Raji (cell line): ENCODE results near the gene ATP6V0B.

Experiments
- POLR2A ChIP-seq: IDR thresholded peaks from 2 replicates; pipeline ENCODE4 v1.6.1; 2011; ENCODE audit warnings: low read depth, low read length, control low read depth; ENCODE audit not compliant: insufficient read depth

The ATP6V0B gene

DNA sequence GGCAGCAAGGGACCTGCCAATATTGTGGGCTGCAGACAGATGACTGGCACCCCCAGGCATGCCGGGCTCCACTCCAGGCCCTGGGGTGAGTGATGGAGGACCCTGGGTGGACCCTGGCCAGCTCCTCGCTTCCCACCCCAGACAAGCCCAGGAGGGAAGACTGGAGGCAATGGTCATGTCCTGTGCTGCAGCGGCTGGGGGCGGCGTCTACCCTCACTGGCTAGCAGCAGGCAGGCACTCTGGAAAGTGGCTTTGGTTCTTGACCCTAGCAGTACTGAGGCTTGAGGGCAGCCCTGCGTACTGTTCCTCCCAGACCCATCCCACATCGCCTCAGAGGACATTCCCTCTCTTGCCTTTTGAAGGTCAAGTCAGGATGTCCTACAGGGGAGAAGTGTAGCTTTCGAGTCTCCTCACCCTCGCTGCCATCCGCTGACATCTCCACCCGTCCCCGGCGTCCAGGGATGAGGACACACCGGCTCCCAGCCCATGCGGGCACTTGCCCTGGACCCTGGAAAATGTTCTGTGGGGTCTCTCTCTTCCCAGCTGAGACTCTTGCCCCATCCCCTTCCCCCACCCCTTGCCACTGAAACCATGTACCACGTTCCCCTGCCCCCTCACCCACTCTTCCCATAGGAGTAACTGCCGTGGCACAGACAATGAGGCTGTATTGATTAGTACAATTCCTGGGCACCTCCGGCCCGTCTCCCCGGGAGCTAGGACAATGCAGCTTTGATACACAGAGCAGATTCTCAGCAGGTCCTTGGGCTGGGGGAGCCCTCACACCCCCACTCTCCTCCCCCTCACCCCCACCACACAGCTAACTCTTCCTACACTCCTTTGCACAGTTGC is 41.5 kb downstream of the ATP6V0B start:
- TF ChIP-seq POLR2A: no peak

DNA sequence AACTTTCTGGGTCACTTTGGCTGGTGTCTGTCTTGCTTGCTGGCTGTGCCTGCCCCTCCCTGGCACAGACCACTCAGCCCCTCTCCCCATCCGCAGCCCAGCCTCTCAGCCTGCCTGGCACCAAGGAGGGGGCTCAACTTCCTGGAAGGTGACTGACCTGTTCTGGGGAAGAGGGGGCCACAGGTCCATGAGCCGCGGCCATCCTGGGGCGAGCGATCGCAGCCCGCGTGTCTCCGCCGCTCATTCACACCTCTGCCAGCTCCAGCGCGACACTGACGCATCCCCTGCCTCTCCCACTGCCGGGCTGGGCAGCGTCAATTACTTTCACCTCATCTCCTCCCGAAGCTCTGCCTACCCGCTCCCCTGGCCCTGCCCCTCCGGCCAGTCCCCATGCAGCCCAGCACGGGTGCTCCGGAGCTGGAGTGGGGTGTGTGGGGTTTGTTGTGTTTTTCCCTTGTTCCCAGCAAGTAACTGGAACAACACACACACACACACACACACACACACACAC is 42.2 kb downstream of the ATP6V0B start:
- TF ChIP-seq POLR2A: no peak

DNA sequence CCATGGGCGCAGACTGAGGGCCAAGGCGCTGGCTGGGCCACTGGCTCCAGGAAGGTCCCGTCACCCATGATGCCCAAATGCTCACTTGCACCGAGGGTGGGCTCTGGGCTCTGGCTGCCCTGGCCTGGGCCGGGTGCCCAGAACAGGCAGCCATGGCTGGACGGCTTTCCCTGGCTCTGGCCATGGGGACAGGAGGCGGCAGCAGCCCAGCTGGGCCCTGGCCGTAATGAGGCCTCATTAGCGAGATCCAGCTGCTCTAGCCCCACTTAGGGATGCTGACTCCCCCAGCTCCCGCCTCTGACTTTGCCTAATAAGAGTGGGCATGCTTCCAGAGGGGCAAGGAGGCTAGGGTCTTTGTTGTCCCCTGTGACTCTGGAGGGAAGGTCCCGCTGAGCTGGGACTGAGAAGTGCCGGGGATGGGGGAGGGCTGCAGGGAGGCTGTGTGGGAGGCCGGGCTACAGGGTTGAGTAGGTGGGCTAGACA is 44.7 kb downstream of the ATP6V0B start:
- TF ChIP-seq POLR2A: no peak

DNA sequence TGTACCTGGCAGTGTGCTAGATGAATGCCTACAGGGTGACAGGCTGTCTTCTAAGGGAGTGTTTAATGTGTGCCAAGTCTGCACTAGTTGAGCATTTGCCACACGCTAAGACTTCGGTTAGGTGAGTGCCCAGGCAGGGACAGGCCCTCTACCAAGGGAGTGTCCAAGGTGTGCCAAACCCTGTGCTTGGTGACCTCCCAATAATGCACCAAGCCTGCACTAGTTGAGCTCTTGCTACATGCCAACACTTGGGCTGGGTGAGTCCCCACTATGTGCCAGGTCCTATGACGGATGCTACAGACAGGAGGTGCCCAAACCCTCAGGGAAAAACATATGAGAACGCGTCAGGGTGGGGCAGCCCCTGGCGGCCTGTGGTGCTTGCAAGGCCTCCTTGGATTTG is 45.7 kb downstream of the ATP6V0B start:
- TF ChIP-seq POLR2A: no peak

DNA sequence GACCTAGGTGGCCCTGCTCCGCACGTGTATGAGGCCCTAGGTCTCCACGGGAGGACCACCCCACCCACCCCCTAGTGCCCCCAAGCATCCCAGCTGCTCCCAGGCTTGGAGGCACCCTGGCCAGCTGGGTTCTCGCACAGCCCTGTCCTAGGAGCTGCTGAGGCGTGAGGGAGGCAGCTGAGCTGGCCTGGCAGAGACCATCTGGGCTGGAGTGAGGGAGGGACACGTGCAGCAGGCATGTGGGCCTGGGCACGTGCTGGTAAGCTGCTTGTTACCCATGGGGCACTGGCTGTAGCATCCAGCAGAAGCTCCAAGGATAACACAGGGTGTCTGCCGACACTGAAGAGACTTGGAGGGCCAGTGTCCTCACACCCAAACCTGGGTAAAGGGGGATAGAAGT is 46.4 kb downstream of the ATP6V0B start:
- no peak for TF ChIP-seq POLR2A

DNA sequence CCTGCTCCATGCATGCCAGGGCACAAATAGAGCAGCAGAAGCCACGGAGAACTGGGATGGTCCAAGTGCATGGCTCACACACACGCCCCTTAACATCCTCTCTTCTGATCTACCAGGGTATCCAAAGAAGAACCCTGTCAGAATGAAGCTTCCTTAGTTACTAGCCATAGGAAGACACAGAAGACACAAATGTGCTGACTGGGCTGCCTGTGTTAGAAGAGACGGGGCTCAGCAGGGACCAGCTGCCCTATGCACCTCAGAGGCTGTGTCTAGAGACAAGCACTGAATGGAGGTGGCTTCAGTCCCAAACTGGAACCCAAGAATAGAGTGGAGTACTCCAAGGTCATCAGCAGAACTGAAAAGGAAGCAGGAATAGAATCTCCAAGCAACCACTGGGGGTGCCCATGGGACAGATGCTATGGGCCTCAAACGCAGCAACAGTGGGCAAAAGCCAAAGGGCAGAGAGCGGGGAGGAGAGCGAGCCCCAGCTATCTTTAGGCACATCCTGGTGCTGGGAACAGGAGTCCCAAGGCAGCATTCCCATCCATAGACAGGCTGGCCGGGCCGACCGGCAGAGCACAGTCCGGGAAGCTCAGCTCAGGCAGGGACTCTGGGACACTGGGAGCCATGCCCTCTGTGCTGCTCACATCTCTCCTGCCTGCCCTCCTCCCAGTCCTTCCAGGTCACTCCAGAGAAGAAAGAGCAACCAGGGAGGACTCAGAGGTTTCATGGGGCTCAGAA is 47.0 kb downstream of the ATP6V0B start:
- TF ChIP-seq POLR2A: no peak

DNA sequence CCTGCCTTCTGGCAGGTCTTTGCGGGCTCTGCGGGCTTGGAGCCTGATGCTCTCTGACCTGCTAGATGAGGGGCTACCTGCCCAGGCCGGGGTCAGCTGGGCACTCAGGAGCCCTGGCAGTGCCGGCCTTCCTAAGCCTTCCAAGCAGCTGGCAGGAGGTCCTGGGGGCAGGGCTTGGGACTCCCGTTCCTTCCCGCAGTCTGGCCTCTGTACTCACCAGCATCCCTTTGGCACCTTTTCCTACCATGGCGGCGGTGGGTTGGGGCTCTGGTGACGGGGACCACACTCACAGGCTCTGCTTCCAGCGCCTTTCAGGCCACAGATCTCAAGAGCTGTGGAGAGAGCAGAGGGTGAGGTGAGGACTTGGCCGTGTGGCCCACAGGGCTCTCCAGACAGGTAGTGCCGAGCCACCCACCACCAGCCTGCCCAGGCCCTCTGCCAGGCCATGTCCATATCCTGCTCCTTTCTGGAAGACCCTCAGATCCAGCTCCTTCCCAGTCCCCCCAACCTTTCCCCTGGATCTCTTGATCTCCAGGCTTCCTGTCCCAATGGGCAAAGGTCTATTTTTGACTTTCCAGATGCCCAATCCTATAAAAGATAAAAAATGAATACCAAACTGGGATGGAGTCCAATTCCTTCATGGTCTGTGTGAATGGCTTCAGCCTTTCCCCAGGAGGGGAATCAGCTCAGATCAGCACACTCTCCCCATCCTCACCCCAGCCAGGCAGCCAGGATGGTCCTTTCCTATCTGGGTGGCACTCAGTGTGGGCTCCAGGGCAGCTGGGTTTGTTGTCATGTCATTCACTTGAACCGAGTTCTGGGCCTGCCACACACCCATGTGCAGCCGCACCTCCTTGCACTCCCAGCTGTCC is 49.5 kb downstream of the ATP6V0B start:
- no peak for TF ChIP-seq POLR2A

DNA sequence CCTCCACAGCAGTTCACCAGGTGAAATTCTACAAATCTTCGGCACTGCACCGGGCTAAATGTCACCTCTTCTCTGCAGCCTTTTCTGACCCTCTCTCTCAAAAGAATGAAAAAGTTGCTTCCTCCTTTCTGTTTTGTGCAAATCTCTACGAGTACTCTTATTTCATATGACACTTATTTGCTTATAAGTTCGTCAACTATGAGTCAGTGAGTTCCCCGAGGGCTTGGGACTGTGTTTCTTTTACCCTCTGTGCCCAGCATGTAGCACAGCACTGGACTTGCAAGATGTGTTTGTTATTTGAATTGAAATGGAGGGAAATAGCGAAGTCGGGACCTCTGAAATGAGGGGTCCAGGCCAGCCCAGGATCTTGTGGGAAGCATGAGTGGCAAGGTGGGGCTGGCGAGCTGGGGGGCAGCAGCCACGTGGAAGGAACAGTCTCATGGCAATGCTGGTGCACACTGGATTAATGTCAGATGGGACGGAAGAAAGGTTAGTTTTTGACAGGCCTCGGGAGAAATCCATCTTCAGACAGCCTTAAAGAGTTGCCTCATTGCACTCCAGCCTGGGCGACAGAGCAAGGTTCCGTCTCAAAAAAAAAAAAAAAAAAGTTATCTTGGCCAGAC is 50.3 kb downstream of the ATP6V0B start:
- no peak for TF ChIP-seq POLR2A

DNA sequence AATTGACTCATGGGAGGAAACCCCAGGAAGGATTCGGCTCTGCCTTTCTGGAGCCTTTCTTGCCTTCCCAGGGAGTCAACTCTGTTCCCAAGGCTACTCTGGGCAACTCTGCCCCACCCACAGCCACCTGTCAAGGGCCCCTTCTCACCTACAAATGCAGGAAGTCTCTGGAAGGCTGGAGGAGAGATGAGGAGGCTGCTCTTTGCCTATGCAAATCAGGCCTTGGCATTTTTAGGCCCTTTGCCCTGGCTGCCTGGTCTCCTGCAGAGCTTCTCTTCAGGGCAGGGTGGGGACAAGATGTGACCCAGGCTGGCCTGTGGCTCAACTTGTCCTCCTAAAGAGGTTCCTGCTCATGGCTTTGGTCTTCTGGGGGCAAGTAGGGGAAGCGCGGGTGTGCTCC is 51.1 kb downstream of the ATP6V0B start:
- TF ChIP-seq POLR2A: peak; percentile 76

DNA sequence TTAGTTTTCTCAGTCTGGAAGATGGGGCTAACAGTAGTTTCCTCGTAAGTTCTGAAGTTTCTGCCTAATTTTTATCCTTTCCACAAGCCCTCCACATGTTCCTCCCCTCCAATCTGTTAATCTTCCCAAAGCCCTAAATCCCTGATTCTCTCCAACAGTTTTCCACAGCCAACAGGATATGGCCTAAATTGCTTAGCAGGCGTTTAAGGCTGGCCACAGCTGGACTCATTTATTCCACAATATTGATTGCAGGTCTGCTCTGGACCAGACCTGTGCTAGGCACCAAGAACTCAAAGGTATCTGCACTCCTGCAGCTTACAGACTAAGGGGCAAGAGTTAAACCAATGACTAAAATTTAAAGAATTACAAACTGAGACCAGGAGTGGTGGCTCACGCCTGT is 52.6 kb downstream of the ATP6V0B start:
- TF ChIP-seq POLR2A: no peak
